ENCODE results near the gene HTRA3. TPM values are rescaled to one million over a fixed set of nuclear protein-coding genes. Genes with fewer than 3 reads are reported as not detected.

HTRA3 gene
- total RNA-seq, 4 donors from 2014 or later = 3.3 to 22.5 (median 10.3) TPM

DNA sequence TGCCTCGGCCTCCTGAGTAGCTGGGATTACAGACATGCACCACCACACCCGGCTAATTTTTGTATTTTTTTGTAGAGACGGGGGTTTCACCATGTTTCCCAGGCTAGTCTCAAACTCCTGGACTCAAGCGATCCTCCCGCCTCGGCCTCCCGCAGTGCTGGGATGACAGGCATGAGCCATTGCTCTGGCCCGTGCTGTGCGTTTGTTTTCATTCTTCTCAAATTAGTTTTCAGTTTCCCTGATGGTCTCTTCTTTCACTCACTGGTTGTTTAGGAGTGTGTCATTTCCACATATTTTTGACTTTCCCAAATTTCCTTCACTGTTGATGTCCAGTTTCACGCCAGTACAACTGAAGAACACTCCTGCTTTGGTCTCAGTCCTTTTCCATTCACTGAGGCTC lies 38.7 kb upstream of the HTRA3 start:
- Histone ChIP-seq H3K27ac (no peak overlapping the region), H3K36me3 (peaks cover 14% of the 10 kb centered on the region), H3K4me1 (peaks cover 17% of the 10 kb centered on the region), H3K27me3 (no peaks in the 10 kb centered on the region), H3K4me3 (no peak overlapping the region), H3K9me3 (no peaks in the 10 kb centered on the region)
- TF ChIP-seq POLR2AphosphoS5 (IDR thresholded peaks at IDR 0.05) (no peak), POLR2A (IDR thresholded peaks at IDR 0.05) (no peak), EP300 (IDR thresholded peaks at IDR 0.05) (no peak)
- TF ChIP-seq, protein P1, sequence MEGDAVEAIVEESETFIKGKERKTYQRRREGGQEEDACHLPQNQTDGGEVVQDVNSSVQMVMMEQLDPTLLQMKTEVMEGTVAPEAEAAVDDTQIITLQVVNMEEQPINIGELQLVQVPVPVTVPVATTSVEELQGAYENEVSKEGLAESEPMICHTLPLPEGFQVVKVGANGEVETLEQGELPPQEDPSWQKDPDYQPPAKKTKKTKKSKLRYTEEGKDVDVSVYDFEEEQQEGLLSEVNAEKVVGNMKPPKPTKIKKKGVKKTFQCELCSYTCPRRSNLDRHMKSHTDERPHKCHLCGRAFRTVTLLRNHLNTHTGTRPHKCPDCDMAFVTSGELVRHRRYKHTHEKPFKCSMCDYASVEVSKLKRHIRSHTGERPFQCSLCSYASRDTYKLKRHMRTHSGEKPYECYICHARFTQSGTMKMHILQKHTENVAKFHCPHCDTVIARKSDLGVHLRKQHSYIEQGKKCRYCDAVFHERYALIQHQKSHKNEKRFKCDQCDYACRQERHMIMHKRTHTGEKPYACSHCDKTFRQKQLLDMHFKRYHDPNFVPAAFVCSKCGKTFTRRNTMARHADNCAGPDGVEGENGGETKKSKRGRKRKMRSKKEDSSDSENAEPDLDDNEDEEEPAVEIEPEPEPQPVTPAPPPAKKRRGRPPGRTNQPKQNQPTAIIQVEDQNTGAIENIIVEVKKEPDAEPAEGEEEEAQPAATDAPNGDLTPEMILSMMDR (IDR thresholded peaks at IDR 0.05) = no peak
- 97% methylated on average over 10 of the region's 10 CpGs for WGBS
- DNase-seq (ENCODE audit: low spot score in 2 of 2) = no peak

- no peak for DNase-seq (ENCODE audit: low spot score in 2 of 2)
- Histone ChIP-seq H3K36me3 (peaks cover 16% of the 10 kb centered on the region), H3K27ac (no peak overlapping the region), H3K4me1 (peaks cover 17% of the 10 kb centered on the region), H3K27me3 (no peaks in the 10 kb centered on the region), H3K9me3 (no peaks in the 10 kb centered on the region), H3K4me3 (no peak overlapping the region)
- no peak for TF ChIP-seq POLR2A (IDR thresholded peaks at IDR 0.05)
- TF ChIP-seq, protein P1 (IDR thresholded peaks at IDR 0.05) = no peak
- no peak for TF ChIP-seq POLR2AphosphoS5 (IDR thresholded peaks at IDR 0.05)
- TF ChIP-seq EP300 (IDR thresholded peaks at IDR 0.05) = no peak
- 90% methylated on average over 20 of the region's 21 CpGs for WGBS
Measured at GRCh38 chr4:8231551-8232049, 38.0 kb upstream of the HTRA3 start.

DNA sequence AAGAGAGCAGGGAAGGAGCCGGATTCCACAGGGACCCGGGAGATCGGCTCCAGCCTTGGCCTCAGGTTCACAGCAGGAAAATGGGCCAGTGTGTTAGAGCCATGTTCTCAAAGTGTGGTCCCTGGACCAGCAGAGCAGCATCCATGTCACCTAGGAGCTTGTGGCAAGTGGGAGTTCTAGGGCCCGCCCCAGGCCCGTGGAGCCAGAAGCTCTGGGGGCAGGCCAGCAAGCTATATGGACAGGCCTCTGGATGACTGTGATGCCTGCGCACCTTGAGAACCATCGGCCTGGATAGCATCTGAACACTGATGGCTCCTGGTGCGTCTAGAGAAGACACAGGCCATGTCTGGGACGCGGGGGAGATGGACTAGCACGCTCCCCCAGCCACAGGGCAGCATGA lies 36.8 kb upstream of the HTRA3 start:
- TF ChIP-seq POLR2A (IDR thresholded peaks at IDR 0.05) = no peak
- no peak for TF ChIP-seq EP300 (IDR thresholded peaks at IDR 0.05)
- TF ChIP-seq, protein P1 (IDR thresholded peaks at IDR 0.05) = no peak
- H3K36me3 ChIP-seq = peaks cover 23% of the 10 kb centered on the region

GRCh38 chr4:8233672-8234484 lies 35.7 kb upstream of the HTRA3 start:
- H3K36me3 ChIP-seq = peaks cover 23% of the 10 kb centered on the region
- H3K27ac ChIP-seq = no peak overlapping the region
- H3K4me3 ChIP-seq = no peak overlapping the region
- H3K9me3 ChIP-seq = no peaks in the 10 kb centered on the region
- WGBS = 95% methylated on average over 4 of the region's 4 CpGs
- H3K4me1 ChIP-seq = peaks cover 10% of the 10 kb centered on the region
- TF ChIP-seq, protein P1 (IDR thresholded peaks at IDR 0.05) = no peak
- TF ChIP-seq POLR2A (IDR thresholded peaks at IDR 0.05) = no peak
- no peak for TF ChIP-seq EP300 (IDR thresholded peaks at IDR 0.05)
- TF ChIP-seq POLR2AphosphoS5 (IDR thresholded peaks at IDR 0.05) = no peak
- DNase-seq (ENCODE audit: low spot score in 2 of 2) = no peak
- no peaks in the 10 kb centered on the region for H3K27me3 ChIP-seq

More for the DNA sequence above, 36.8 kb upstream of the HTRA3 start:
- H3K27ac ChIP-seq = no peak overlapping the region
- peaks cover 15% of the 10 kb centered on the region for H3K4me1 ChIP-seq
- no peak for DNase-seq (ENCODE audit: low spot score in 2 of 2)
- H3K4me3 ChIP-seq = no peak overlapping the region
- 96% methylated on average over 8 of the region's 11 CpGs for WGBS
- H3K9me3 ChIP-seq = no peaks in the 10 kb centered on the region
- H3K27me3 ChIP-seq = no peaks in the 10 kb centered on the region

- DNase-seq (ENCODE audit: low spot score in 2 of 2) = no peak
- H3K36me3 ChIP-seq = peaks cover 23% of the 10 kb centered on the region
- 94% methylated on average over 1 of the region's 1 CpG for WGBS
- H3K4me1 ChIP-seq = peaks cover 6% of the 10 kb centered on the region
- no peak overlapping the region for H3K27ac ChIP-seq
- H3K27me3 ChIP-seq = no peaks in the 10 kb centered on the region
- H3K4me3 ChIP-seq = no peak overlapping the region
- H3K9me3 ChIP-seq = no peaks in the 10 kb centered on the region
- TF ChIP-seq, protein P1 (IDR thresholded peaks at IDR 0.05) = no peak
- TF ChIP-seq EP300 (IDR thresholded peaks at IDR 0.05) (no peak), POLR2A (IDR thresholded peaks at IDR 0.05) (no peak), POLR2AphosphoS5 (IDR thresholded peaks at IDR 0.05) (no peak)
Measured at GRCh38 chr4:8234715-8235114, 34.8 kb upstream of the HTRA3 start.

Measured in suprapubic skin (tissue), 4 donors.